Forelimb muscle (tissue), 1 donor: ENCODE results near the gene PRC1. TPM values are rescaled to one million over a fixed set of nuclear protein-coding genes. Genes with fewer than 3 reads are reported as not detected.

Experiments used
- DNase-seq: peaks from one replicate; pipeline ENCODE4 v3.0.0-alpha.2; 2013; ENCODE audit warnings: low read depth
- polyA plus RNA-seq: library from polyadenylated mRNA; unstranded; fragments of 120-200 nt; gene quantifications from one replicate; pipeline ENCODE4 v1.2.1, GENCODE V29; 2013; ENCODE audit not compliant: insufficient read length

The PRC1 gene
- polyA plus RNA-seq, 1 donor = 32.5 TPM

DNA sequence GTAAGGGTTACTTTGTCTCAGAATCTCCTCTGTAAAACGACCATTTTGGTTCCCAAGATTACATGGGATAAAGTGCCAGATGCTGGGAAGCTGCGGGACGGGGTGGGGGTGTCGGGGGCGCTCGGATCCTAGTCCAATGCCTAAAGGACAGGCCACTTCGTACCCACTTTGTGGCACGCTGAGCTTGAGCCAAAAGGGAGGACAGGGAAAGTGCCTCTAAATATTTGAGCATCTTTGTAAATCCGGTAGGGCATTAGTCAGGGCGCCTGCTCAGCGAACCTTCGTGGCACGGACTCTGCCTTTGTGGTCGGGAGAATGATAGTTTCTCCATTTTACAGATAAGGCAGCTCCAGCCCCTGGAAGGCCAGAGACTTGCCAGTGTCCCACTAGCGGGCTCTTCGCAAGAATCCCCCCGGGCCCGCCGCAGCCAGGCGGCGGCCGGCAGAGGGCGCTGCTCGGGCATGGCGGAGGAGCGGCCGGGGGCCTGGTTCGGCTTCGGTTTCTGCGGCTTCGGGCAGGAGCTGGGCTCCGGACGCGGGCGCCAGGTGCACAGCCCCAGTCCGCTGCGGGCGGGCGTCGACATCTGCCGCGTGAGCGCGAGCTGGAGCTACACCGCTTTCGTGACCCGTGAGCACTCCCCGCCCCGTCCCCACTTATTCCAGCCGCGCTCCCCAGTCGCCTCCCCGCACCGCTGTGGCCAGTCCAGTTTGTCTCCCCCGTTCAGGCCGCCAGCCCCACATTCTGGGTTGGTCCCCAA, 37.9 kb downstream of the PRC1 start:
- DNase-seq = no peak

DNA sequence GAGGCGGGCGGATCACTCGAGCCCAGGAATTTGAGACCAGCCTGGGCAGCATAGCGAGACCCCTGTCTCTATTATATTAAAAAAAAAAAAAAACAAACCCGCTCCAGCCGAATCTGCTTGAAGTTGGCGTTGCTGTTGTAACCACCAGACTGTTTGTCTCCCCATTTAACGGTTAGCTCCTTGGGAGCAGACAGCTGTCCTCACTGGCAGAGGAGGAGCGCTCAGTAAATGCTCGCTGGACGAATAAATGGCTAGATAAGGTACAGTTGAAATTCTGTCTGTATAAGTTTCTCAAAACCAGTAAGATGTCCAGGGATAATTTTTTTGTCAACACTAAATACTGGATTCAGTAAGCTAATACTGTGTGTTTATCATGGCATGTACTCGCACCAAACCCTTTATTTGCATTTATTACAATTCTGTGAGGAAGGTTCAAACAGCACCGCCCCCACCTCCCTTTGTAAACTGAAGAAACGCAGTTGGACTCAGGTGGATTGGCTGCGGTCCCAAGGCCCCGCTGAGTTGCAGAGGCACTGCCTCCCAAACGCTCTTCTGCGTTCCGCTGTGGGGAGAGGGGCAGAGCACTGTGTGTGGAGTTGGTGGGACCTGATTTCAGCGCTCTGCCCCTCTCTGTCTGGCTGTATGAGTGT, 38.6 kb downstream of the PRC1 start:
- DNase-seq = no peak

DNA sequence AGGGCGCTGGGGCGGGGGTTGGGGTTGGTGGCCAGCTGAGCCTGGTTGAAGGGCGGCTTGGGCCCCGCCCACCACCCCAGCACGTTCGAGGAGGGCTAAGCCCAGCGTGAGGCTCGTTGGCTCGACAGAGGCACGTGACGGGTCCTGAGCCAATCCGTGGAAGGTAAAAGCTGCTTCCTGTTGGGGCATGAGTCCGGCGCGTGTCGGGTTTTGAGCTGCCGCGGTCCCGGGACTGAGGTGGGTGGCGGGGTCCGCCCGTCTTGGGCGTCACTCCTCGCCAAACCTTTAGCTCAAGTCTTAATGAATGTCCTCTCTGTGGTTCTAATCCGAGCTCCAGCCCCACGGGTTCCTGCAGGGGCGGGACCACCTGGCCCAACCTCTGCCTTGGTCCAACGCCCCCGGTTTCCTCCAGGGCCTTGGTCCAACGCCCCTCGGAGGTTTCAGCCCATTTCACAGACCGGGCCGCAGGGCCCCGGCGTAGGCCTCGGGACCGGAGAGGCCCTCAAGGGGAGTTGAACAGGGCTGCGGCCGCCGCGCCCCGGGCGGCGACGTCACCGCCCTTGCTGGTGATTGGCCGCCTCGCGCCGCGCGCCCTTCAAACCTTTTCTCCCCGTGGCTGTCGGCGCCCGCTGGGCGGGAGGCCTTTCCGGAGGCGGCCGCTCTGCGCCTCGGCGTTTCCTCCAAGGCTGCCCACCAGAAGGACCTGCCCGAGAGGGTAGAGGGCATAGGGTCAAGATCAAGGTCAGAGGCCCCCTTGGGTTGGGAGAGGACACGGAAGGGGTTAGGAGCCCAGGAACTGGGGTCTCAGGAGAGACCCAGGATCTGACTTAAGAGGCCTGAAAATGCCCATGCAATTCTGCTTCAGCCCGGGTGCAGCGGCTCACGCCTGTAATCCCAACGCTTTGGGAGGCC, 39.4 kb downstream of the PRC1 start, which contains the start of gene RCCD1:
Gene RCCD1 (plus strand): TSS at position 173 of the 912 bp plus-strand sequence. CDS start 1,851 bp downstream, outside the sequence.
- DNase-seq = peak; percentile 92

DNA sequence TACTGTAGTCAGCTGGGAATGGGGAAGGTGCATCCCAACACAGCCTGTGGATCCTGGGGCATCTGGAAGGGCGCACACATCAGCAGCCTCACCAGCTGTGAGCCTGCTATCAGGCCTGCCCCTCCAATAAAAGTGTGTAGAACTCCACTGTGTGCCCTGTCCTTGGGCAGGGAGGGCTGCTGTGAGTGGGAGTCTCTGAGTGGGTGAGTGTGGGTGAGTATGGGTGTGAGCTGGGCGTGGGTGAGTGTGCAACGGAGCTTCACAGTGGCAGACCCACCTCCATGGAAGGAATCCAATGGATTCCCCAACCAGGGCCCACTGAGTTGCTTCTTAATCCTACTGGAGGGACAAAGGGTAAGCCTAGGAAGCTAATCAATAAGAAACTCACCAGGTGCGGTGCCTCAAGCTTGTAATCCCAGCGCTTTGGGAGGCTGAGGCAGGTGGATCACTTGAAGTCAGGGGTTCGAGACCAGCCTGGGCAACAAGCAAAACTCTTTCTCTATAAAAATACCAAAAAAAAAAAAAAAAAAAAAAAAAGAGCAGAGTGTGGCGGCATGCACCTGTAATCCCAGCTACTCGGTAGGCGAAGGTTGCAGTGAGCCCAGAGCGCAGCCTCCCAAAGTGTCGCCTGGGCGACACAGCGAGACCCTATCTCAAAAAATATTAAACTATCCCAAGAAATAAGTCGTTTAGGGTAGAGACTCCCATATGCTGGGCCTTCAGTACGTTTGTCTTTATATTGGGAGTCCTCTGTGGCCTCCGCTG, 40.2 kb downstream of the PRC1 start:
- DNase-seq = no peak

DNA sequence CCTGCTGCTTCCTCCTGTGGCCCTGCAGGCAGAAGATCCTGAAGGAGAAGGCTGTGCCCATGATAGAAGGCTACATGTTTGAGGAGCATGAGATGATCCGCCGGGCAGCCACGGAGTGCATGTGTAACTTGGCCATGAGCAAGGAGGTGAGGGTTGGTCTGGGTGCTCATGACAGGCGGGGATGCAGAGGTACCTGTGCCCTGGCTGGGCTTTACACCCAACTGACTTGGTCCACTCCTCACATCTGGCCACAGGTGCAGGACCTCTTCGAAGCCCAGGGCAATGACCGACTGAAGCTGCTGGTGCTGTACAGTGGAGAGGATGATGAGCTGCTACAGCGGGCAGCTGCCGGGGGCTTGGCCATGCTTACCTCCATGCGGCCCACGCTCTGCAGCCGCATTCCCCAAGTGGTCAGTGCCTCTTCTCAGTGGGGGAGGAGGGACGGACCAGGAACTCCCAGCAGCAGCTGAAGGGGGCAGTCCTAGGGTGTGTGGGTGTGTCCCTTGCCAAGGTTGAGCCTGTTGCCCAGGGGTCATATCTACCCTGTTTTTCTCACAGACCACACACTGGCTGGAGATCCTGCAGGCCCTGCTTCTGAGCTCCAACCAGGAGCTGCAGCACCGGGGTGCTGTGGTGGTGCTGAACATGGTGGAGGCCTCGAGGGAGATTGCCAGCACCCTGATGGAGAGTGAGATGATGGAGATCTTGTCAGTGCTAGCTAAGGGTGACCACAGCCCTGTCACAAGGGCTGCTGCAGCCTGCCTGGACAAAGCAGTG, 41.2 kb downstream of the PRC1 start:
- DNase-seq = no peak

GRCh38 chr15:90950676-90951075, 43.7 kb downstream of the PRC1 start:
- DNase-seq = no peak

GRCh38 chr15:90949979-90950675, 44.2 kb downstream of the PRC1 start:
- no peak for DNase-seq

DNA sequence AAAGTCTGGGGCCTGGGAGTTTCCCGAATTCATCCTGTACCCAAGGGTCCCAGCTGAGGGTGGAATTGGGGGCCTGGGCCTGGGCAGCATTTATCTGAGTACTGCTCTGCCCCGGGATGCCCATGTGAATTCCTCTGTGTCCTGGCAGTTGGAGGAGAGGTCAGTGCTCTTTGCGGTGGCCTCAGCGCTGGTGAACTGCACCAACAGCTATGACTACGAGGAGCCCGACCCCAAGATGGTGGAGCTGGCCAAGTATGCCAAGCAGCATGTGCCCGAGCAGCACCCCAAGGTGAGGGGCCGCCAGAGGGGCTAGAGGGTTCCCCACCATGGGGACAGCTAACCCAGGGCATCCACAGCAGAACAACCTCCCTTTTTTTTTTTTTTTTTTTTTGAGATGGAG, 45.8 kb downstream of the PRC1 start:
- DNase-seq = no peak

- no peak for DNase-seq
Measured at GRCh38 chr15:90947577-90948357, 46.6 kb downstream of the PRC1 start.

DNA sequence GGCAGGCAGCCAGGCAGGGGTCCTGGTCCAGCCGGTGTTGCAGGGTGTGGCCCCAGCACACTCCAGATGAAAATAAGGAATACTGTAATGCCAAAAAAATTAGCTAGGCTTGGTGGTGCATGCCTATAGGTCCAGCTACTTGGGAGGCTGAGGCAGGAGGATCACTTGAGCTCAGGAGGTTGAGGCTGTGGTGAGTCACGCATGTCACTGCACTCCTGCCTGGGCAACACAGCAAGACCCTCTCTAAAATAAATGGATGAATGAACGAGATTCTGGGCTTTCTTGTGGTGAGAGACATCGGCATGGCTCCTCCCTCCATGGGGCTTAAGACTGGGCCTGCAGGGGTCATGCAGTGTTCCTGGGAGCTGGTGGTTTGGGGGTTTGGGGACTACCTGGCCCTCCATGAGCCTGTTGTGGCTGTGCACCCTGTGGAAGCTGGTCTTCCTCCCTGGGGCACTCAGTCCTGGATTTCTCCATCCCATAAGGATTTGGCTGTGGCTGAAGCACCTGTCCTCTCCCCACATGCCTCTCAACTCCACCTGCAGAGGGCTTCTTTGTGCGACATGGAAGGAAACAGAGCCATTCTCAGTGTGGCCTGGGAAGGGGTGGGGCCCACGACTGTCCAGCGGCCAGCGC, 47.3 kb downstream of the PRC1 start:
- DNase-seq = no peak

DNA sequence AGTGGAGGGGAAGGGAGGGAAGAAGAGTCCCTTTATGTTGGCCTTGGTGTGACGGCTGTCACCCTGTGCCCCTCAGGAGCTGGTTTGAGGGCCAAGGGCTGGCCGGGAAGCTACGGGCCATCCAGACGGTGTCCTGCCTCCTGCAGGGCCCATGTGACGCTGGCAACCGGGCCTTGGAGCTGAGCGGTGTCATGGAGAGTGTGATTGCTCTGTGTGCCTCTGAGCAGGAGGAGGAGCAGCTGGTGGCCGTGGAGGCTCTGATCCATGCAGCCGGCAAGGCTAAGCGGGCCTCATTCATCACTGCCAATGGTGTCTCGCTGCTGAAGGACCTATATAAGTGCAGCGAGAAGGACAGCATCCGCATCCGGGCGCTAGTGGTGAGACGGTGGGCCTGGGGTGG, 47.8 kb downstream of the PRC1 start:
- no peak for DNase-seq

GRCh38 chr15:90945091-90945490, 49.2 kb downstream of the PRC1 start:
- no peak for DNase-seq

GRCh38 chr15:90942354-90943120, 51.8 kb downstream of the PRC1 start:
- DNase-seq = no peak

GRCh38 chr15:90941038-90941437, 53.3 kb downstream of the PRC1 start:
- no peak for DNase-seq

DNA sequence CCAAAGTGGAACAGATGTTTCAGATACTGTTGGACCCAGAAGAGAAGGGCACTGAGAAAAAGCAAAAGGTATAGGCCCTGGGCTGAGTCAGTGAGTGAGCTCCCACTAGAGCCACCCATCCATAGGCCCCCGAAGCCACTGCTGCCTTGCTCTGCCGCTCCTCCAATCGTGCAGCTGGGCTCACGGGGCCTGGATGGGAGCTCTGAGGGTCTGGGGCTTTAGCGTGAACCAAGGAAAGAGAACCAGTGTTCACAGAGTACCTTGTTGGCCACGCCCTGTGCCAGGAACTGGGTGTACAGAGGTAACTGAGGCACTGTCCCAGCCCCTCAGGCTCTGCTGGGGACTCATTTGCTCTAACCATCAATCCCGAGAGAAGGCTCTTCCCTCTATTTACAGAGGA, 54.6 kb downstream of the PRC1 start:
- DNase-seq = no peak

GRCh38 chr15:90938261-90938660, 56.1 kb downstream of the PRC1 start:
- DNase-seq = no peak

DNA sequence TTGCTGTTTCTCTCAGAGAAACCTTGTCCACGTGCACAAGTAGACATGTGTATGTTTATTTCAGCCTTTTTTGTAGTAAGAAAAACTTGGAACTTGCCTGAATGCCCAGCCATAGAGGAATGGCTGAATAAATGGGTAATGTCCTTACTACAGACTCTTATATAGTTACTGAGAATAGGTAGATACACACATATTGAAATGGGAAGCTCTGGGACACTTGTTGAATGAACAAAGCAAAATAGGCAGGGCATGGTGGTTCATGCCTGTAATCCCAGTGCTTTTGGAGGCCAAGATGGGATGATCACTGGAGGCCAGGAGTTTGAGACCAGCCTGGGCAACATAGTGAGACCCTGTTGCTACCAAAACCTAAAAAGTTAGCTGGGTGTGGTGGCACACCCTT, 57.5 kb downstream of the PRC1 start:
- no peak for DNase-seq
